GM19239 (cell line): ENCODE measurements around the gene SDS.
A peak's percentile ranks its signal among the peaks of the same experiment; 100 is the strongest.

Source experiments
- DNase-seq: peaks from one replicate; pipeline ENCODE4 v3.0.0; 2011; ENCODE audit warnings: low spot score; ENCODE audit not compliant: insufficient read length
- FAIRE-seq: peaks from 2 replicates; lab custom pipeline; 2011; peaks lifted over from hg19 to GRCh38; lab: Jason Lieb, UNC

Gene SDS

GRCh38 chr12:113403435-113404415 is at the start of gene SDS:
Gene SDS (minus strand): TSS chr12:113403887. CDS start chr12:113399708, 4,179 bp downstream.
- FAIRE-seq (no peak), DNase-seq (no peak)

DNA sequence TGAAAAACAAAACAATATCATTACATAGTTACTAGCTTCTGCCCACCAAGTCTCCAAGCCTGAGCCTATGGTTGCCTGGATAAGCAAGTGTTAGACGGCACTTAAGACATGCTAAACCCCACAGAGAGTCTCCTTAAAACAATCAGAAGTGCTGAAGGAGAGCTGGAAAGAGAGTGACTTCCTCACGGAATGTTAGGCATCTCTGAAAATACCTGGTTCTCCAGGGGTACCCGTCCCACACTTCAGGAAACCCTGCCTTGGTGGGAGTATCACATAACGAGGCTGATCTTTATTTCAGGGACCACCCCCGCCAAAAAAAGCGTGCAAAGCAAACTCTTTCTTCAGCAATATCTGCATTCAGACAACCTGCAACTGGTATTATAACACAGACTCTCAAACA is 49.6 kb upstream of the SDS start:
- no peak for DNase-seq
- no peak for FAIRE-seq

DNA sequence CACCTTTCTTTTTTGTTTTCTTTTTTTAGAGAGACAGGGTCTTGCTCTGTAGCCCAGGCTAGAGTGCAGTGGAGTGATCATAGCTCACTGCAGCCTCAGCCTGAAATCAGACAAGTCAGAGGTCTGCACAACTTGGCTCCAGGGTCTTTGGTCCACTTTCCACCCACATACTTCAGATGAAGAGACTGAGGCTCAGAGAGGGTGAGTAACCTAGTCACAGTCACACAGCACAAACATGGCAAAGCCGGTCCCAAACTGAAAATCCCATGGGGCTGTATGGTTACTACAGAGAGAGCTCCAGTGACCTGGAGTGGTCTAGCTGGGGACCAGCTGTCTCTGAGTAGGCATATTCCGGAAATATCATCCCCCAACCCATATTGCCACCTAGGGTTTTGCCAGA is 48.8 kb upstream of the SDS start:
- no peak for FAIRE-seq
- no peak for DNase-seq

DNA sequence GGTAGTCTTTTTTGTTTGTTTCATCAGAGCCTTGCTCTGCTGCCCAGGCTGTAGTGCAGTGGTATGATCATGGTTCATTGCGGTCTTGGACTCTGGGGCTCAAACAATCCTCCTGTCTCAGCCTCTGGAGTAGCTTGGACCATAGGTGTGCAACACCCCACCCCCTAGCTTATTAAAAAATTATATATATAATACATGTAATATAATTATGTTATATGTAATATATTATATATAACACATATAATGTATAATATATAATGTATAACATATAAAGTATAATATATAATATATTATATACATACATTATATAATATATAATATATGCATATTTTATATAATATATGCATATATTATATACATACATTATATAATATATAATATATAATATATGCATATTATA is 46.2 kb upstream of the SDS start:
- no peak for DNase-seq
- no peak for FAIRE-seq

DNA sequence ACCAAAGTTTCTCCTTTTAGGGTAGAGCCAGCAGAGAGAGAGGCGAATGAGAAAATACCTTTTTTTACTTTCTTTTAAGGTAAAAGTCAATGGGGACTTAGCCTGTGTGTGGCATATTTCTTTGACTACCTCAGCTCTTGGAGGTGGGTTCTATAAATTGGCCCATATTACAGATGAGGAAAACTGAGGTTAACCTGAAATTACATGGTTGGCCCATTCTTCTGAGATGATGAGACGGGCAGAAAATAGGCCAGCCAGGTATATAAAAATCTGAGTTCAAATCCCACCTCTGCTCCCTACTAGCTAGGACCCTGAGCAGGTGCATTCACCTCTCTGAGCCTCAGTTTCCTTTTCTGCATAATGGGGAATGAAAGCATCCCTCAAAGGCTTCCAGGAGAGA is 45.6 kb upstream of the SDS start:
- FAIRE-seq (no peak), DNase-seq (no peak)

- no peak for DNase-seq
- no peak for FAIRE-seq
Observed at GRCh38 chr12:113448873-113449272, 45.2 kb upstream of the SDS start.

GRCh38 chr12:113445544-113446171 is 42.0 kb upstream of the SDS start:
- FAIRE-seq, result peak; percentile 67

GRCh38 chr12:113443030-113443539 is 39.4 kb upstream of the SDS start:
- no peak for DNase-seq
- FAIRE-seq, result no peak

More at GRCh38 chr12:113445544-113446171, 42.0 kb upstream of the SDS start:
- no peak for DNase-seq

DNA sequence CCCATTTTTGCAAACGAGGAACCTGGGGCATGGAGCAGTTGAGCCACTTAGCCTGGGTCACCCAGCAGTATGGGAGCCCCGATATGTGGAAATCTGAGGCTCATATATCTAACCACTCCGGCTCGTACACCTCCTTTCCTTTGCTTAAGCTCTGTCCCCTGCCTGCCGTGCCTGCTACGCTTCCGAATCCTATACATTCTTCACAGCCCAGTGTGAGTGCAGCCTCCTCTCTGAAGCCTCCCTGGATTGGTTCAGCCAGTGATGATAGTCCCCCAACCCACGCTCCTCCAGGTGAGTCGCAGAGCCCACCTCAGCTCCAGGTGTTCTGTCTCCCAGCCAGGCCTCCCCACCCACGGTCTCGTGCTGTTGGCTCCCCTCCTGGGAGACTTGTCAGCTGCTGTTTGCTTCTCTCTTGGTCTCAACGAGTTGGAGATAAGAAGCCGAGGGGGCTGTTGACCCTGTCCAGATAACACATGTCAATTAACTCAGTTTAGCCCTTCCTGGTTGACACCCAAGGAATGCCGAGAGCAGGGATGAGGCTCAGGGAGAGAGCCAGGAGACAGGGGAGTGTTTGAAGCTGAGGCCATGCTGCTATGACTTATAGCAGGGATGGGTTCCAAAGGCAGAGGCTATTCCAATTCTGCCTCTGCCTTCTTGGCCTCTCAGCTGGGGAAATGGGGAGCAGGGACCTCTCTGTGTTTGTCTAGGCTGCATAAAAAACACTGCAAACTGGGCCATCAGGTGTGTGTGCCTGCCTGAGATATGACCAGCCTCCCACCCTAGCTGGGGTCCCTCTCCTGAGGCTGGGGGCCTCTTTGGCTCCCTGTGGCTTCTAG is 37.5 kb upstream of the SDS start:
- no peak for DNase-seq
- FAIRE-seq, result no peak

DNA sequence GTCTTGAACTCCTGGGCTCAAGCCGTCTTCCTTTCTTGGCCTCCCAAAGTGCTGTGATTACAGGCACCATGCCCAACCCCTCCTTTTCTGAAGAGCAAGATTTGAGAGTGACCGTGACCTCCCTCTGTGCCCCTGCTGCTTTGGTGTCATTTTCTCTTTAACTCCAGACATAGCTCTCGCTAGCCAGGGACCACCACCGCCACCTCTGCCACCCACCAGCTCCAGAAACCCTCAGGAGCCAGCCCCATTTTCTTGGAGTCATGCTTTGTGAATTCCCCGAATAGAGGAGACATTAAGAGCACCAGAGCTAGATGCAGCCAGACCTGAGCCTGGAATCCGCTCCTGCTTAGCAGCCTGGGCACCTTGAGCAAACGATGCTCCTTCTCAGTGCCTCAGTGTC is 36.6 kb upstream of the SDS start:
- DNase-seq (no peak), FAIRE-seq (no peak)

- FAIRE-seq, result no peak
- no peak for DNase-seq
Observed at GRCh38 chr12:113439606-113440030, 35.9 kb upstream of the SDS start.

GRCh38 chr12:113439301-113439597 is 35.6 kb upstream of the SDS start:
- DNase-seq, result no peak
- FAIRE-seq, result no peak

- DNase-seq (no peak), FAIRE-seq (no peak)
Observed at GRCh38 chr12:113438523-113439300, 35.0 kb upstream of the SDS start.

- FAIRE-seq (no peak), DNase-seq (no peak)
Observed at GRCh38 chr12:113437729-113438100, 34.0 kb upstream of the SDS start.

GRCh38 chr12:113436993-113437728 is 33.5 kb upstream of the SDS start:
- DNase-seq (no peak), FAIRE-seq (no peak)

DNA sequence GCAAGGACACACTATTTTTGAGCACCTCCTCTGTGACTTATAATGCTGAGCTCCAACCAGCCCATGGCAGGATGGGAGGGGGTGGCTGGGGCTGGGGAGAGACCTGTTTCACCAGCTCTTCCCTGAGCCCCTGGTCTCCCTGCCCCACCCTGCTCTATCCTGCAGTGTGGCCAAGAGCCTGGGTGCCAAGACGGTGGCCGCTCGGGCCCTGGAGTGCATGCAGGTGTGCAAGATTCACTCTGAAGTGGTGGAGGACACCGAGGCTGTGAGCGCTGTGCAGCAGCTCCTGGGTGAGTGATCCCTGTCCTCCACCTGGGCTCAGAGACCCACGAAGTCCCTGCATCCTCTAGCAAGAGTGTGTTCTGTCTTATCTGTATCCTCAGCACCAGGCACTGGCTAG is 32.9 kb upstream of the SDS start:
- FAIRE-seq (no peak), DNase-seq (no peak)

DNA sequence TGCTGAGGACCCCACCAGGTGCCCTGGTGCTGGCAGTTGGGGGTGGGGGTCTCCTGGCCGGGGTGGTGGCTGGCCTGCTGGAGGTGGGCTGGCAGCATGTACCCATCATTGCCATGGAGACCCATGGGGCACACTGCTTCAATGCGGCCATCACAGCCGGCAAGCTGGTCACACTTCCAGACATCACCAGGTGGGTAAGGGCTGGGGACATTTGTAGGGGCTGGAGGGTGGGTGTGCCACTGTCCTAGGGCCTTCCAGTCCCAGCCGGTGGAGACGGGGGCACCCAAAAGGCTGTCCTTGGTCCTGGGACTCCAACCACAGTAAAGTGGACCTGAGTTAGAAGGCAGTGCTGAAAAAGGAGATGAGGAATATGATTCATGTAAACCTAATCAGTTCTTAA is 31.7 kb upstream of the SDS start:
- FAIRE-seq, result no peak
- no peak for DNase-seq

DNA sequence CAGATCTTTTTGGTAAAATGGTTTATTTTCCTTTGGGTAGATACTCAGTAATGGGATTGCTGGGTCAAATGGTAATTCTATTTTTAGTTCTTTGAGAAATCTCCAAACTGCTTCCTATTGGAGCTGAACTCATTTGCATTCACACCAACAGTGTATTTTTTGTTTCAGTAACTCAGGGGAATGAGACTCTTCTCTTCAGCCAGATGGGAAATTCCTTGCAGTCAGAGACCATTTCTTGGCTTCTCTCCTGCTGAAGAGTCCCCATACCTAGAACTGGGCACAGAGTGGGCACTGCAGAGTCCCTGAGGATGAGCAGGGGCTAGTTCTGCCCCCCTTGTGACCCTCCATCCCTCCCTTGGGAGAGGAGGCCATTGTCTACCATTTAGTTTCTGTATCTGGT is 29.3 kb upstream of the SDS start:
- no peak for DNase-seq
- no peak for FAIRE-seq

- FAIRE-seq (no peak), DNase-seq (no peak)
Observed at GRCh38 chr12:113428482-113428881, 24.8 kb upstream of the SDS start.
